PC-3 (cell line): ENCODE results near the gene RIOX2. TPM values are rescaled to one million over a fixed set of nuclear protein-coding genes. Genes with fewer than 3 reads are reported as not detected.

Source experiments
- ATAC-seq: fragments of 200-7000 bp; cut with Tn5 transposase; 2 replicates; pipeline ENCODE4 v1.9.1; 2020; ENCODE audit warnings: mild to moderate bottlenecking, moderate library complexity
- BruUV-seq: library from RNA; stranded (reverse); fragments of 400-500 nt; replicated peaks from 2 replicates; lab custom pipeline; 2021; lab: Mats Ljungman, UMichigan
- CTCF ChIA-PET: fragments of 300-600 bp; sonication (Branson Sonifier 250); formaldehyde crosslinking; loops from one replicate; lab custom pipeline; 2022; ENCODE audit warnings: antibody characterized with exemption; lab: Charles Lee
- POLR2A ChIA-PET: fragments of 300-600 bp; sonication (Branson Sonifier 250); formaldehyde crosslinking; loops from one replicate; lab custom pipeline; 2022; ENCODE audit warnings: antibody characterized with exemption; ENCODE audit not compliant: unreplicated experiment; lab: Charles Lee
- DNase-seq: peaks from one replicate; pipeline ENCODE4 v3.0.0-alpha.2; 2015
- H2AFZ ChIP-seq: fragments of 300-600 bp; sonication (generic); 2 replicates; pipeline ENCODE4 v1.6.0; 2016; ENCODE audit warnings: antibody characterized with exemption, low read length
- H3F3A ChIP-seq: fragments of 300-600 bp; sonication (generic); one replicate; pipeline ENCODE4 v1.6.0; 2017; ENCODE audit warnings: antibody characterized with exemption, low read length, control low read depth, mild to moderate bottlenecking; ENCODE audit not compliant: unreplicated experiment
- H3K27ac ChIP-seq: fragments of 300-600 bp; sonication (generic); 2 replicates; pipeline ENCODE4 v1.5.1; 2016; ENCODE audit warnings: mild to moderate bottlenecking, low read length
- H3K27me3 ChIP-seq: fragments of 300-600 bp; sonication (generic); 2 replicates; pipeline ENCODE4 v1.6.1; 2016; ENCODE audit warnings: low read length, mixed read lengths
- H3K36me3 ChIP-seq: fragments of 300-600 bp; sonication (generic); 2 replicates; pipeline ENCODE4 v1.6.1; 2016; ENCODE audit warnings: low read depth, mixed run types, low read length, mixed read lengths
- H3K4me1 ChIP-seq: fragments of 300-600 bp; sonication (generic); 2 replicates; pipeline ENCODE4 v1.5.1; 2016; ENCODE audit warnings: low read length; ENCODE audit not compliant: insufficient read depth
- H3K4me2 ChIP-seq: fragments of 300-600 bp; sonication (generic); 2 replicates; pipeline ENCODE4 v1.6.0; 2016; ENCODE audit warnings: low read length
- H3K4me3 ChIP-seq: fragments of 300-600 bp; sonication (generic); 2 replicates; pipeline ENCODE4 v1.5.1; 2016; ENCODE audit warnings: mild to moderate bottlenecking, low read length, mixed read lengths
- H3K79me2 ChIP-seq: fragments of 300-600 bp; sonication (generic); 2 replicates; pipeline ENCODE4 v1.6.1; 2017; ENCODE audit warnings: low read length, mixed read lengths
- H3K9ac ChIP-seq: fragments of 300-600 bp; sonication (generic); 2 replicates; pipeline ENCODE4 v1.6.0; 2016; ENCODE audit warnings: mild to moderate bottlenecking, low read length
- H3K9me2 ChIP-seq: fragments of 300-600 bp; sonication (generic); replicated peaks from 2 replicates; pipeline ENCODE4 v1.6.1; 2016; ENCODE audit warnings: mixed run types, low read length, mixed read lengths
- H3K9me3 ChIP-seq: fragments of 300-600 bp; sonication (generic); 2 replicates; pipeline ENCODE4 v1.6.1; 2016; ENCODE audit warnings: low read length, mixed read lengths
- H4K20me1 ChIP-seq: fragments of 300-600 bp; sonication (generic); 2 replicates; pipeline ENCODE4 v1.6.1; 2016; ENCODE audit warnings: low read length, mixed read lengths
- CTCF ChIP-seq: fragments of 300-600 bp; sonication (generic); conservative IDR thresholded peaks from 2 replicates; pipeline ENCODE4 v1.5.1; 2017; ENCODE audit warnings: antibody characterized with exemption, low read depth, mild to moderate bottlenecking, low read length
- EZH2 ChIP-seq: fragments of 300-600 bp; sonication (generic); IDR thresholded peaks from one replicate; pipeline ENCODE4 v1.6.1; 2017; ENCODE audit warnings: antibody characterized with exemption, mild to moderate bottlenecking, low read length; ENCODE audit not compliant: unreplicated experiment
- EZH2phosphoT487 ChIP-seq: fragments of 300-600 bp; sonication (generic); IDR thresholded peaks from 2 replicates; pipeline ENCODE4 v1.6.1; 2018; ENCODE audit warnings: mild to moderate bottlenecking, antibody characterized with exemption, low read length, borderline replicate concordance
- intact Hi-C: fragments of 100-400 bp; cut with micrococcal nuclease; formaldehyde crosslinking; loops from 2 replicates; pipeline ENCODE4 v1.9.0; 2023
- total RNA-seq: library from RNA; depleted of rRNA; stranded (reverse); fragments of >200 nt; gene quantifications from 2 replicates; pipeline ENCODE4 v1.2.3, GENCODE V29; 2014

Gene RIOX2
- total RNA-seq, 1 experiment from 2014 or later = 46.4 TPM

GRCh38 chr3:97956051-97956450, 16.2 kb downstream of the RIOX2 start:
- ChIA-PET POLR2A (no interaction called here), CTCF (no interaction called here)
- TF ChIP-seq EZH2phosphoT487 = no peak
- TF ChIP-seq CTCF = no peak
- TF ChIP-seq EZH2 = no peak
- H3K36me3 ChIP-seq = peaks cover 52% of the 10 kb centered on the region
- H3K4me1 ChIP-seq = peaks cover 15% of the 10 kb centered on the region
- no TSS peak for BruUV-seq
- DNase-seq (no peak), ATAC-seq (no peak)
- no peaks in the 10 kb centered on the region for H3K9me2 ChIP-seq
- no peaks in the 10 kb centered on the region for H3K79me2 ChIP-seq
- no peak overlapping the region for H3K27ac ChIP-seq
- no peaks in the 10 kb centered on the region for H3K27me3 ChIP-seq
- H3K4me2 ChIP-seq = no peak overlapping the region
- no peaks in the 10 kb centered on the region for H3K9me3 ChIP-seq
- intact Hi-C loops = no loop called here
- no peak overlapping the region for H3K9ac ChIP-seq
- no peak overlapping the region for H2AFZ ChIP-seq
- no peaks in the 10 kb centered on the region for H3F3A ChIP-seq
- no peak overlapping the region for H3K4me3 ChIP-seq
- H4K20me1 ChIP-seq = no peaks in the 10 kb centered on the region

GRCh38 chr3:97954228-97954827, 17.9 kb downstream of the RIOX2 start:
- H2AFZ ChIP-seq = no peak overlapping the region
- no TSS peak for BruUV-seq
- no peaks in the 10 kb centered on the region for H3K9me3 ChIP-seq
- H3K4me2 ChIP-seq = no peak overlapping the region
- no peaks in the 10 kb centered on the region for H3K27me3 ChIP-seq
- intact Hi-C loops = no loop called here
- TF ChIP-seq EZH2phosphoT487 (no peak), EZH2 (no peak), CTCF (no peak)
- no peaks in the 10 kb centered on the region for H3F3A ChIP-seq
- H3K36me3 ChIP-seq = peaks cover 57% of the 10 kb centered on the region
- no peak overlapping the region for H3K27ac ChIP-seq
- no peak overlapping the region for H3K9ac ChIP-seq
- ChIA-PET CTCF (no interaction called here), POLR2A (no interaction called here)
- no peak overlapping the region for H3K4me3 ChIP-seq
- no peak; the same call in 1 of the 2 replicates for ATAC-seq
- H3K4me1 ChIP-seq = peaks cover 15% of the 10 kb centered on the region
- H3K79me2 ChIP-seq = no peaks in the 10 kb centered on the region
- no peaks in the 10 kb centered on the region for H4K20me1 ChIP-seq
- H3K9me2 ChIP-seq = no peaks in the 10 kb centered on the region
- DNase-seq = no peak

GRCh38 chr3:97952872-97953271, 19.4 kb downstream of the RIOX2 start:
- no peak for TF ChIP-seq CTCF
- no peak for TF ChIP-seq EZH2phosphoT487
- TF ChIP-seq EZH2 = no peak
- Histone ChIP-seq H3K9me2 (no peaks in the 10 kb centered on the region), H3K36me3 (peaks cover 53% of the 10 kb centered on the region), H3K79me2 (no peaks in the 10 kb centered on the region), H3K9ac (no peak overlapping the region), H3K9me3 (no peaks in the 10 kb centered on the region), H3K4me3 (no peak overlapping the region), H3K27ac (peak overlapping the region; percentile 36; the same call in 1 of the 2 replicates), H3K4me2 (peak overlapping the region; percentile 37; the same call in 1 of the 2 replicates), H4K20me1 (no peaks in the 10 kb centered on the region), H3F3A (no peaks in the 10 kb centered on the region), H3K27me3 (no peaks in the 10 kb centered on the region), H2AFZ (no peak overlapping the region), H3K4me1 (peaks cover 14% of the 10 kb centered on the region)
- CTCF ChIA-PET = no interaction called here
- DNase-seq (peak; percentile 74), ATAC-seq (peak; percentile 73)
- intact Hi-C loops = no loop called here
- no TSS peak for BruUV-seq
- POLR2A ChIA-PET = no interaction called here
